Muscle of back (tissue), 11 donors: ENCODE data around the gene ANKIB1. TPM values are rescaled to one million over a fixed set of nuclear protein-coding genes. Genes with fewer than 3 reads are reported as not detected.
A peak's percentile ranks its signal among the peaks of the same experiment; 100 is the strongest.

ENCODE experiments used
- DNase-seq, 3 donors: peaks; one replicate each; pipeline versions ENCODE4 v3.0.0 to v3.0.0-alpha.2; 2013
- polyA plus RNA-seq, 10 donors: library from polyadenylated mRNA; unstranded; fragments of 120-200 nt; gene quantifications; one replicate each; pipeline ENCODE4 v1.2.1, GENCODE V29; 2013; ENCODE audit not compliant: insufficient read length in 10 of 10

ANKIB1 gene
- polyA plus RNA-seq, 10 donors, result 20.5 to 30.5 (median 25.4) TPM

DNA sequence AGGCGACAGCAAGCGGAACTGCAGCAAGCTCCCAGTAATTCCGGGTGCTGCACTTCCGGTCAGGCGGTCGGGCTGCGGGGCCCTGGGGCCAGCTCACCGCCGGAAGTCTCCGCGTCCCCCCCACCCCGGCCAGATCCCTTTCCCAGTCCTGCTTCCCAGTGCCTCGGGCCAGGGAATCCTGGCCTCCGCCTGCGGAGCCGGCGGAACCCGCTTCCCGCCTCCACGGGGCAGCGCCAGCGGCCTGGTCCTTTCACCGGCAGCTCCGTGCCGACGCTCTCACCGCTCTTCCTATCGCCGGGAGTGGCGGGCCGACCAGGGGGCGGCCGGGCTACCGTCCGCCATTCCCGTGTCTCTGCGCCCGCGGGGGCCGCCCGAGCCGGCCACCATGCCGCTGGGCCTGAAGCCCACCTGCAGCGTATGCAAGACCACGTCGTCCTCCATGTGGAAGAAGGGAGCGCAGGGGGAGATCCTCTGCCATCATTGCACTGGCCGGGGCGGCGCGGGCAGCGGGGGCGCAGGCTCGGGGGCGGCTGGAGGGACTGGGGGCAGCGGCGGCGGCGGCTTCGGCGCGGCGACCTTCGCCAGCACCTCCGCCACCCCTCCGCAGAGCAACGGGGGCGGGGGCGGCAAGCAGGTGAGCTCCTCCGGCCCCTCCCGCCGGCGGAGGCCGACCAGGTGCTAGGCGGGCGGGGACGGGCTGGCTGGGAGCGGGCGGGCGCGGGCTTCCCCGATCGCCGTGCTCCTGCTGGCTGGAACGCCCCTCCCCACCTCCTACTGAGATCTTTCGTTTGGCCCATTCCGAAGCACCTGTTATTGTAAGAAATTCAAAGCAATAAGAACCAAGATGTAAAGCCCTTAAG, 201.8 kb downstream of the ANKIB1 start, which contains the start of gene GATAD1:
TSS of gene GATAD1 (plus strand) at position 138 of the 860 bp plus-strand sequence. CDS start at position 386, 248 bp downstream.
- DNase-seq, result peak; percentile 92 to 96 (median 93)

DNA sequence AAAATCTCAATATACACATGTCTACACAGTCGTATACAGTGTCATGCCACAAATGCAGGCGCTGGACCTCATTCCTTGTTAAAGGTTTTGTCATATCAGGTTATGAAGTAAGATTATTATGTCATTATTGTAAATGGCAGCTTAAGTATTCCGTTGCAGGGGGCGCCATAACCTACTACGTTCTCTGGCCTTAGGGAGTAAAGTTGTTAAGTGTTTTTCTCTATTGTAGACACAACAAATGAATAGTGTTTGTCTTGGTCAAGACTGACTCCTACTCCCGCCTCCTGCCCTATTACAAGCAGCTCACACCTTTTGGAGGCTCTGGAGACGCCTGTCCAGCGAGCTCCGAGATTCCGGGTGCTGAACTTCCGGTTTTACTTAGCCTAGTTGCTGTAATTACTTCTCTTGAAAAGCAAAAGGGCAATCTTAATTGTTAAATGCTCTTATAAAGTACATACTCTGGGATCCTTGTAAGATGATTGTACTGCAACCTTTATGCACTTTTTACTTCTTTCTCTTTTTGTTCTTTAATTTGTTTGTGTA, 202.5 kb downstream of the ANKIB1 start:
- peak; percentile 31 to 80 (median 57) for DNase-seq

Other genes with a start within 250 kb of the ANKIB1 start
- gene CYP51A1, start 111.5 kb upstream of the ANKIB1 start, polyA plus RNA-seq, result 10 to 100 TPM; 21.0 to 40.5 (median 31.6) TPM
- gene LRRD1, start 66.8 kb upstream of the ANKIB1 start, polyA plus RNA-seq, result under 1 TPM in 9 of 10 donors, not detected in 1; 0.07 to 0.84 (median 0.41) TPM
- gene KRIT1, start 60 bp upstream of the ANKIB1 start, polyA plus RNA-seq, result 10 to 100 TPM; 19.0 to 35.9 (median 26.9) TPM
- 10 to 100 TPM; 15.3 to 41.3 (median 22.5) TPM for gene GATAD1, start 201.5 kb downstream of the ANKIB1 start, polyA plus RNA-seq
- 1 to 10 TPM in 4 of 10 donors, under 1 TPM in 6; 0.45 to 1.6 (median 0.74) TPM for gene ERVW-1, start 232.0 kb downstream of the ANKIB1 start, polyA plus RNA-seq